ENCODE results near the gene IL17C. TPM values are rescaled to one million over a fixed set of nuclear protein-coding genes. Genes with fewer than 3 reads are reported as not detected.

IL17C gene
- polyA plus RNA-seq, 3 donors from 2014 or later = 0.64 to 0.80 TPM; not detected in 1

DNA sequence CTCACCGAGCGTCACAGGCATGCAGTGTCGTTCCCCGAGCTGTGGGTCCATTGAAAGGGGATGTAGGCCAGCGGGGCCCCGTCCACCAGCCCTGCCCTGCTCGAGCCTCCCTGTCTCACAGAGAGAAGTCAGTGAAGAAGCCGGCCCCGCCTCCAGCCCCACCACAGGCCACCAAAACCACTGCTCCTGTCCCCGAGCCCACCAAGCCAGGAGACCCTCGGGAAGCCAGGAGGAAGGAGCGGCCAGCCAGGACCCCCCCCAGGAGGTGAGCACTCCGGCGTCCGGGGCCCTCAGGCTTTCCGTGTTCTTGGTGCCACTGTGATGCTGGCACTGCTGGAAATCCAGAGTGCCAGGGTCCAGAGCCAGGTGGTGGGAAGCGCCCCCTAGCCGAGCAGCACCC, 13.9 kb upstream of the IL17C start:
- Mint-ChIP-seq H3K4me3 (no peak overlapping the region), H3K4me1 (peaks cover 16 to 25% of the 10 kb centered on the region in 2 donors)

DNA sequence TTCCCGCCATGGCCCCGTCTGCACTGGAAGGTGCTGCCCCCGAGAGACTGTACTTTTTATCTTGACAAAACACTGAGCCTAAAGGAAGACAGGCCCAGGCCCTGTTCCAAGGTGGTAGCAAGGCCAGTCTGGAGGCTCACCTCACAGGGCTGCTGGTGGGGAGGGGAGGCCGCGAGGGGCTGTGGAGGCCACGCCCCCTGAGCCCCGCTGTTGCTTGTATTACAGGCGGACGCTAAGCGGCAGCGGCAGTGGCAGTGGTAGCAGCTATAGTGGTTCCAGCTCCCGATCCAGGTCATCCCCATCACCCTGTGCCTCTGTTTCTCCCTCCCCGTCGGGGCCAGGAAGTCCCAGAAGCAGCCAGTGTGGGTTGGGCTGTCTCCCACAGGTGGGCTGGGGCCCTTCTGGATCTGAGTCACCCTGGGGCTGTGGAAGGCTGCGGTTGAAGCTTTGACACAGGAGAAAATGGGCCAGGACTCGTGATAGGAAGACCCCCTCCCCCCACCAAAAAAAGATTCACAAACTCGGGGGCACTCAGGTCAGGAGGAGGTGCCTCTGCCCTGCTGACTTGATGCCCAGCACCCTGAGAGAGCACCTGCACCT, 13.3 kb upstream of the IL17C start:
- H3K27me3 Mint-ChIP-seq (ENCODE audit: low read depth in 3 of 3) = peaks cover 11 to 14% (median 12%) of the 10 kb centered on the region in 3 donors
- no peak overlapping the region for H3K27ac Mint-ChIP-seq
- no peaks in the 10 kb centered on the region for H3K9me3 Mint-ChIP-seq
- H3K4me1 Mint-ChIP-seq = peaks cover 10 to 19% of the 10 kb centered on the region in 2 donors
- no peak for DNase-seq
- peaks cover 3 to 23% (median 9%) of the 10 kb centered on the region in 3 donors for H3K36me3 Mint-ChIP-seq
- H3K4me3 Mint-ChIP-seq = no peak overlapping the region

More for the DNA sequence above, 13.9 kb upstream of the IL17C start:
- no peak for DNase-seq
- H3K27me3 Mint-ChIP-seq (ENCODE audit: low read depth in 3 of 3) = peaks cover 17 to 20% (median 17%) of the 10 kb centered on the region in 3 donors
- no peaks in the 10 kb centered on the region for H3K9me3 Mint-ChIP-seq
- H3K36me3 Mint-ChIP-seq = peaks cover 3 to 27% (median 9%) of the 10 kb centered on the region in 3 donors
- H3K27ac Mint-ChIP-seq = peak overlapping the region in 1 of 6 donors; percentile 49

DNA sequence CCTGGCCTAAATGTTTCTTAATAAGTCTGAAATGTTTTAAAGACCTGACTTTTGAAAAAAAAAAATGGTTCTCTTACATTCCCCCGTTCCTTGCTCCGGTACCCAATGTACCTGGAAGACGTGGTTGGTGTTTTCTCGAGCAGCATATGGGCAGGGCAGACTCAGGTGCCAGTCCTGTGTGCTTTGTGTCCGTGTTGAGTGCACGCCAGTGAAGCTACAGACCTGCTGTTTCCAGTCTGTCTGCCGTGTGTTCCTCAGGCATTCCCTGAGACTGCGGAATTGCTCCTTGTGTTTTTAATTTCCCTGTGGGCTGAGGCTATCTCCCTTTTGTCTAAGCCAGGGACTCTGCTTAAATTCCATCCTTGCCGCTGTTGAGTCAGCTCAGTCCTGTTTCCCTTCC, 11.7 kb upstream of the IL17C start:
- H3K4me3 Mint-ChIP-seq = no peak overlapping the region
- no peak for DNase-seq
- peaks cover 3 to 30% (median 13%) of the 10 kb centered on the region in 3 donors for H3K36me3 Mint-ChIP-seq
- no peaks in the 10 kb centered on the region for H3K9me3 Mint-ChIP-seq
- peak overlapping the region in 4 of 6 donors; percentile 3 to 71 (median 61) for H3K27ac Mint-ChIP-seq
- H3K27me3 Mint-ChIP-seq (ENCODE audit: low read depth in 3 of 3) = peaks cover 1 to 5% (median 2%) of the 10 kb centered on the region in 3 donors
- peaks cover 0 to 5% of the 10 kb centered on the region in 2 donors for H3K4me1 Mint-ChIP-seq

DNA sequence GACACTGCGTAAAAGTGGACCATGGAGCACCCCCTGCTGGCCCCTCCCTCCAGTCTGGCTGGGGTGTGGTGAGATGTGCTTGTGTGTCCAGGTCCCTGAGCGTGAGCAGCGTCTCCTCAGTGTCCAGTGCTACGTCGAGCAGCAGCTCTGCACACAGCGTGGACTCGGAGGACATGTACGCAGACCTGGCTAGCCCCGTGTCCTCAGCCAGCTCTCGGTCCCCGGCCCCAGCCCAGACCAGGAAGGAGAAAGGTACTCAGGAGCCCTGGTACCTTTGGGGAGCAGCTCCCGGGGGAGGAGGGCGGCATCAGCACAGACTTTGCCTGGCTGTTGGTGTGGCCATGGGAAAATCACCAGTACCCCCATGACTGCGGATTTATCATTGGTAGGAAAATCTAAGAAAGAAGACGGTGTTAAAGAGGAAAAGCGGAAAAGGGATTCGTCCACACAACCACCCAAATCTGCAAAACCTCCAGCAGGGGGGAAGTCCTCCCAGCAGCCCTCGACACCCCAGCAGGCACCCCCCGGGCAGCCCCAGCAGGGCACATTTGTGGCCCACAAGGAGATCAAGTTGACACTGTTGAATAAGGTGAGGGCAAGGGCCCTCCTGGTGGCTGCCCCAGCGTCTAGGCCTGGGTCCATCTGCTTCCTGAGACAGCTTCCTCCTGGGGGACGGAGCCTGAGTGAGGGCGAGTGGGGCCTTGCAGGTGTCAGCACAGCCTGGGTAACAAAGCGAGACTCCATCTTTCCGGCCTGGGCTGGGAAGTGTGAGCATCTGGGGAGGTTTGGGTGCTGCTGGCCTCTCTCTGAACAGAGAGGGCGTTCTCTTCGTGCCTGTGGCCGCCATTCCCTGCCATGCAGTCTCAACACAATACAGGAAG, 10.6 kb upstream of the IL17C start:
- Mint-ChIP-seq H3K9me3 (no peaks in the 10 kb centered on the region), H3K4me1 (peaks cover 0 to 3% of the 10 kb centered on the region in 2 donors), H3K27me3 (ENCODE audit: low read depth in 3 of 3) (peaks cover 0 to 8% (median 2%) of the 10 kb centered on the region in 3 donors), H3K27ac (peak overlapping the region in 4 of 6 donors; percentile 22 to 53 (median 32)), H3K36me3 (peaks cover 3 to 30% (median 13%) of the 10 kb centered on the region in 3 donors), H3K4me3 (no peak overlapping the region)
- no peak for DNase-seq

DNA sequence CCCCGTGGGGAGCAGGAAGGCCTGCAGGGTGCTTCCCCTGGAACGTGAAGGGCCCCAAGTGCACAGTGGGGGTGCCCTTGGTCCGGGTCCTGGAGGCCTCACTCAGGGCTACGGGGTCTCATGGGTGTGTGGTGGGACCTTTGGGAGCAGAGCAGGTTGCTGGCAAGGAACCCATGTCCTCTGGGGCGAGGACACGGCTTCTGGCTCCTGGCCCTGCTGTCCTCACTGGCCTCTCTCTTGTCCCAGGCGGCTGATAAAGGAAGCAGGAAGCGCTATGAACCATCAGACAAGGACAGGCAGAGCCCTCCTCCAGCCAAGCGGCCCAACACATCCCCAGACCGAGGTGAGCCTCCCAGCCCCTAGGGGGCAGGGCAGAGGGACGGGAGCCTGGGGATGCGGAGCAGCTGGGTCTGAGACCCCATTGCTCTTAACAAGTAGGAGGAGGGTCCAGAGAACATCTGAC, 9.8 kb upstream of the IL17C start:
- H3K27me3 Mint-ChIP-seq (ENCODE audit: low read depth in 3 of 3) = peaks cover under 1 to 6% (median 2%) of the 10 kb centered on the region in 3 donors
- H3K27ac Mint-ChIP-seq = peak overlapping the region in 4 of 6 donors; percentile 9 to 40 (median 36)
- DNase-seq = no peak
- no peak overlapping the region for H3K4me3 Mint-ChIP-seq
- H3K4me1 Mint-ChIP-seq = peaks cover 0 to 4% of the 10 kb centered on the region in 2 donors
- H3K9me3 Mint-ChIP-seq = no peaks in the 10 kb centered on the region
- peaks cover 3 to 24% (median 13%) of the 10 kb centered on the region in 3 donors for H3K36me3 Mint-ChIP-seq

DNA sequence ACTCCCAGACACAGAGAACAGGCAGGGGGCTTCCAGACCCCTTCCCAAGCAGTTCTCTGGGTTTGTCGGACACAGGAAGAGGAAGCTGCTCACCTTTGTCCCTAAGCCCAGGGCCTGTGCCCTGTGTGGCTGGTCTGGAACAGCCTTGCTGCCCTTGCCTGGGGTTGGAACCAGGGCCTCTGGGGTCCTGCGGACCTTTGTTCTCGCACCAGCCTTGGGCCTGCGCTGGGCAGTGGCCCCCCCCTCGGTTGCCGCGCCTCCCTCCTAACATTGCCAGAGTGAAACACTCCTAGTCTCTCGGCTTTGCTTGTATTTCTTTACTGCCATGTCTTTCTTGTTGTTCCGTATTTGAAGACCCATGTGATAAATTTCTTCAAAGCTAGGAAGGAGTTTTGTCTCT, 8.5 kb upstream of the IL17C start:
- Mint-ChIP-seq H3K4me3 (no peak overlapping the region), H3K27ac (peak overlapping the region in 4 of 6 donors; percentile 67 to 75 (median 70)), H3K36me3 (peaks cover 3 to 21% (median 13%) of the 10 kb centered on the region in 3 donors), H3K4me1 (peaks cover 0 to 5% of the 10 kb centered on the region in 2 donors), H3K27me3 (ENCODE audit: low read depth in 3 of 3) (peaks cover 8 to 12% (median 10%) of the 10 kb centered on the region in 3 donors), H3K9me3 (no peaks in the 10 kb centered on the region)
- no peak for DNase-seq

DNA sequence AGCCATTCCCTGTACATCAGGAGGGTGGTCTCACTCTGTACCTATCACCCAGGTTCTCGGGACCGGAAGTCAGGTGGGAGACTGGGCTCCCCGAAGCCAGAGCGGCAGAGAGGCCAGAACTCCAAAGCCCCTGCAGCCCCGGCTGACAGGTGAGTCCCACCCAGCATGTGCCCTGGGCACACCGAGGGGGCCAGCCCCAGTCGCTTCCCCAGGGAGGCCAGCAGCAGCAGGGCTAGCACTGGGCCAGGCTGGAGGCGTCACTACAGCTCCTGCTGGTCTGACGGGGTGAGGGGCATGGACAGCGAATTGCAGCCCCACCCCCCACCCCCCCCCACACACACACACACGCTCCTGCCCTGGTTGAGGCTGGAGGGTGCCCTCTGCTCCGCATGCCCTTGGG, 7.9 kb upstream of the IL17C start:
- H3K4me3 Mint-ChIP-seq = no peak overlapping the region
- H3K27ac Mint-ChIP-seq = peak overlapping the region in 3 of 6 donors; percentile 49 to 71 (median 70)
- no peak for DNase-seq
- H3K4me1 Mint-ChIP-seq = peaks cover 4 to 8% of the 10 kb centered on the region in 2 donors
- H3K36me3 Mint-ChIP-seq = peaks cover 3 to 21% (median 13%) of the 10 kb centered on the region in 3 donors
- no peaks in the 10 kb centered on the region for H3K9me3 Mint-ChIP-seq
- H3K27me3 Mint-ChIP-seq (ENCODE audit: low read depth in 3 of 3) = peaks cover 8 to 17% (median 10%) of the 10 kb centered on the region in 3 donors

DNA sequence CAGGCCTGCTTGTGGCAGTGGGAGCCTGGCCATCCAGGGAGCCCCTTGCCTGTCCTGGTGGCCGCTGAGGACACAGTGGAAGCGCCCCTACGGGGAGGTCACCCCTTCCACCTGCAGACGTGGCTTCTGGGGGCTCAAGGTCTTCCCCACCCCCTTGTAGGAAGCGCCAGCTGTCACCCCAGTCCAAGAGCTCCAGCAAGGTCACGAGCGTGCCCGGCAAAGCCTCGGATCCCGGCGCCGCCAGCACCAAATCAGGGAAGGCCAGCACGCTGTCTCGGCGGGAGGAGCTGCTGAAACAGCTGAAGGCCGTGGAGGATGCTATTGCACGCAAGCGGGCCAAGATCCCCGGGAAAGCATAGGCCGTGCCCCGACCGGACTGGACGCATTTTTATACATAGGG, 7.4 kb upstream of the IL17C start:
- peaks cover 10 to 18% (median 10%) of the 10 kb centered on the region in 3 donors for H3K27me3 Mint-ChIP-seq (ENCODE audit: low read depth in 3 of 3)
- H3K27ac Mint-ChIP-seq = peak overlapping the region in 3 of 6 donors; percentile 59 to 92 (median 87)
- H3K4me3 Mint-ChIP-seq = no peak overlapping the region
- H3K9me3 Mint-ChIP-seq = no peaks in the 10 kb centered on the region
- H3K36me3 Mint-ChIP-seq = peaks cover 3 to 21% (median 13%) of the 10 kb centered on the region in 3 donors
- H3K4me1 Mint-ChIP-seq = peaks cover 7 to 11% of the 10 kb centered on the region in 2 donors
- DNase-seq = no peak

DNA sequence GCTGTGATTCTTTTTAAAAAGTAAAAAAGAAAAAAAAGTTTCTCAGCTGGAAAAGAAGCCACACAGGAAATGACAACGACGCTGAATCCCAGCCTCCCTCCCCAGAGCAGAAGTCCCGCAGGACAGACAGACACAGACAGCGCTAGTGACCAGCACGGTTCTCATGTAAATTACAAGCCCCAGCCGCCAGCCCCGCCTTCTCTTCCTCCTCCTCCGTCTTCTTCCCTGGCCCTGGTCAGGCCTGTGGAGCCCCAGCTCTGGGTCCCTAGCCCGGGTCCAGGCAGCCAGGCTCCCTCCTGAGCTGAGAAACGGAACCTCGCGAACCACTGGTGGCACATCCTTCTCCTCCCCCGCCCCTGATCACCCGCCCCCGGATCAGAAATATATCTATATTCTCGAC, 7.0 kb upstream of the IL17C start:
- DNase-seq = no peak
- H3K27ac Mint-ChIP-seq = peak overlapping the region; percentile 27 to 92 (median 70)
- peaks cover 12 to 15% of the 10 kb centered on the region in 2 donors for H3K4me1 Mint-ChIP-seq
- peaks cover 14 to 21% (median 14%) of the 10 kb centered on the region in 3 donors for H3K27me3 Mint-ChIP-seq (ENCODE audit: low read depth in 3 of 3)
- H3K4me3 Mint-ChIP-seq = peak overlapping the region in 3 of 5 donors; percentile 42 to 49 (median 46)
- H3K36me3 Mint-ChIP-seq = peaks cover under 1 to 18% (median 9%) of the 10 kb centered on the region in 3 donors
- no peaks in the 10 kb centered on the region for H3K9me3 Mint-ChIP-seq

DNA sequence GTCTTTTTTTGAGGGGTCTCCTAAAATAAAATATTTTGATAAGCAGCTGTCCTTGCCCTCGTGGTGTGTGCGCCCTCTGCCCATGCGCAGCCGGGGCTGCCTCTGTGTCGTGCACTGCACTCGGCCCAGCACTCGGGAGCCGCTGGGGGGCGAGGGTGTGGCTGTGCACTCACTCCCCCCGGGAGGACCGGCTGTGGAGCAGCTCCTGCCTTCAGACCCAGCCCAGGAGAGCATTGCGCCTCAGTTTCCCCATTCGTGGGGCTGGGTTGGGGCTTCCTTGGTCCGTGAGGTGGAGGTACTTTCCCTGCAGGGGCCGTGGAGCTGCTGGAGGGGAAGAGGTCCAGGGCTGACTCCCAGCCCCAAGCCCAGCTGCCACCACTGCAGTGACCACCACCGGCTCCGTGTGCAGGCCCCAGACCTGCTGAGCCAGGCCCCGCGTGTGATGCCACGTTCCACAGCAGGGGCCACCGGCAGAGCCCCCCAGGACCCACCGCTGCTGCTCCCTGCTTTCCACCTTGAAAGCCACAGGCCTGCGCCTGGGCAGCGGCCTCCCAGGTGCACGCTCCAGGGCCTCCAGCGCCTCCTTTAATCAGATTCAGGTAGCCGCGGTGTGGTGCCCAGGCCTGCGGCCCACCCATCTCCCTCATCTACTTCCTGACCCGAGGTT, 6.3 kb upstream of the IL17C start:
- Mint-ChIP-seq H3K27ac (peak overlapping the region; percentile 55 to 97 (median 90)), H3K4me3 (peak overlapping the region in 3 of 5 donors; percentile 42 to 49 (median 46)), H3K4me1 (peaks cover 16 to 18% of the 10 kb centered on the region in 2 donors), H3K27me3 (ENCODE audit: low read depth in 3 of 3) (peaks cover 16 to 26% (median 16%) of the 10 kb centered on the region in 3 donors), H3K36me3 (peaks cover under 1 to 12% (median 4%) of the 10 kb centered on the region in 3 donors), H3K9me3 (peaks cover 0 to 1% (median under 1%) of the 10 kb centered on the region in 6 donors)
- DNase-seq = no peak

DNA sequence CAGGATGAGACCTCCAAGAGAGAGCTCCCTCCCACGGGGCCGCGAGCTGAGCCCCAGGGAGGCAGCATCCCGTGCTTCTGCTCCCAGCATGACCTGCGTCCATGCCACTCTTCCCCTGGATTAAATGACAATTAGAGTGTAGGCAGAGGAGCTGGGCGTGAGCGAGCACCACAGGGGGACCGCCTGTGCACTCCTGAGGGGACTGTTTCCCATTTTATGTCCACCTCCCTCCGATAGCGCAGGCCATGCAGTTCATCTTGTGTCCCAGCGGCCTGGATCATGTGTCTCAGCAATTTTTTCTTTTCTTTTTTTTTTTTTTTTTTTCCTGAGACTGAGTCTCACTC, 5.8 kb upstream of the IL17C start:
- Mint-ChIP-seq H3K27ac (peak overlapping the region; percentile 55 to 97 (median 89)), H3K36me3 (peaks cover 4 to 10% (median 4%) of the 10 kb centered on the region in 3 donors), H3K27me3 (ENCODE audit: low read depth in 3 of 3) (peaks cover 21 to 31% (median 21%) of the 10 kb centered on the region in 3 donors), H3K9me3 (peaks cover 0 to 6% (median 4%) of the 10 kb centered on the region in 6 donors), H3K4me3 (peak overlapping the region in 2 of 5 donors; percentile 13 to 40), H3K4me1 (peaks cover 21 to 23% of the 10 kb centered on the region in 2 donors)
- DNase-seq = no peak

DNA sequence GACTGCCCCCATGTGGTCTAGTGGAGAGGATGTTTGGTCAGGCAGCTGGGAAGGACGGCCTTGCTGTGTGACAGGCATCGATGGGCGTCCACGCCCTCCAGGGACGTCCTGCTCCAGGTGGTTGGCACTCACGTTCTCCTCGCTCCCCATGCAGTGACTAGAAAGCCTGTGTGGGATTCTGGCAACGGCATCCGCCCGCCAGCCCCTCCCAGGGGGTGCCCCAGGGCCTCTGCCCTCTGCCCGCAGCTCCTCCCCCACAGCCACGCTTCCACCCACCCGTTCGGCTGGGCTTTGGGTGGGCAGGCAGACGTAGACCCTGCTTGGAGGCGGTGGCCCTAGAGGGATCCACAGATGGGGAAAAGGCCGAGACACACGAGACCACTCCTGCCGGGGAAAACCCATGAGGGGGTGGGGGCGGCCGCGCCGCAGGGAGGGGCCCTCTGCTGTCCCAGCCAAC, 4.7 kb upstream of the IL17C start:
- H3K9me3 Mint-ChIP-seq = peaks cover 0 to 8% (median 6%) of the 10 kb centered on the region in 6 donors
- peak in 1 of 3 donors; percentile 80 for DNase-seq
- peaks cover 26 to 33% of the 10 kb centered on the region in 2 donors for H3K4me1 Mint-ChIP-seq
- peak overlapping the region; percentile 75 to 83 (median 80) for H3K4me3 Mint-ChIP-seq
- H3K27me3 Mint-ChIP-seq (ENCODE audit: low read depth in 3 of 3) = peaks cover 26 to 41% (median 31%) of the 10 kb centered on the region in 3 donors
- peaks cover 4 to 7% (median 4%) of the 10 kb centered on the region in 3 donors for H3K36me3 Mint-ChIP-seq
- peak overlapping the region; percentile 82 to 97 (median 92) for H3K27ac Mint-ChIP-seq
